WTC11 (cell line): Measurements from ENCODE around the gene HOXD1. TPM values are rescaled to one million over a fixed set of nuclear protein-coding genes. Genes with fewer than 3 reads are reported as not detected.
A peak's percentile ranks its signal among the peaks of the same experiment; 100 is the strongest.

Source experiments
- ATAC-seq: fragments of 200-7000 bp; cut with Tn5 transposase; 2 replicates; pipeline ENCODE4 v1.10.0; 2021; ENCODE audit warnings: mild to moderate bottlenecking, moderate library complexity
- CTCF ChIA-PET: fragments of 300-600 bp; sonication (Branson Sonifier 250); formaldehyde crosslinking; loops from one replicate; lab custom pipeline; 2021; ENCODE audit warnings: antibody characterized with exemption; lab: Charles Lee
- POLR2A ChIA-PET: fragments of 350-600 bp; sonication (Branson Sonifier 250); formaldehyde crosslinking; loops from one replicate; lab custom pipeline; 2021; ENCODE audit warnings: antibody characterized with exemption; lab: Charles Lee
- DNase-seq: peaks from one replicate; pipeline ENCODE4 v3.0.0; 2021; ENCODE audit warnings: low spot score
- H3K27ac Mint-ChIP-seq: 2 replicates; pipeline ENCODE4 v1.8.0; 2021; ENCODE audit warnings: mixed read lengths
- H3K27me3 Mint-ChIP-seq: 2 replicates; pipeline ENCODE4 v1.8.0; 2021; ENCODE audit warnings: low read depth, mild to moderate bottlenecking, moderate library complexity, mixed read lengths
- H3K36me3 Mint-ChIP-seq: 2 replicates; pipeline ENCODE4 v1.8.0; 2021; ENCODE audit warnings: mixed read lengths
- H3K4me1 Mint-ChIP-seq: 2 replicates; pipeline ENCODE4 v1.8.0; 2022; ENCODE audit warnings: mixed read lengths
- H3K4me3 Mint-ChIP-seq: 2 replicates; pipeline ENCODE4 v1.8.0; 2021; ENCODE audit warnings: mild to moderate bottlenecking, moderate library complexity, mixed read lengths
- H3K9me3 Mint-ChIP-seq: 2 replicates; pipeline ENCODE4 v1.8.0; 2021; ENCODE audit warnings: mixed read lengths
- ARID4B ChIP-seq: sonication (generic); formaldehyde crosslinking; IDR thresholded peaks from 2 replicates; pipeline ENCODE4 v1.8.0; 2023; ENCODE audit warnings: missing genetic modification reagents, mild to moderate bottlenecking, borderline replicate concordance
- E2F1 ChIP-seq: sonication (generic); formaldehyde crosslinking; IDR thresholded peaks from 2 replicates; pipeline ENCODE4 v1.8.0; 2022; ENCODE audit warnings: mild to moderate bottlenecking, missing genetic modification reagents
- ELF4 ChIP-seq: sonication (generic); formaldehyde crosslinking; IDR thresholded peaks from 2 replicates; pipeline ENCODE4 v1.8.1; 2022; ENCODE audit warnings: low read depth, mild to moderate bottlenecking, moderate library complexity, missing genetic modification reagents
- ESRRA ChIP-seq: sonication (generic); formaldehyde crosslinking; IDR thresholded peaks from 2 replicates; pipeline ENCODE4 v1.8.1; 2022; ENCODE audit warnings: mild to moderate bottlenecking, missing genetic modification reagents, borderline replicate concordance
- ETV6 ChIP-seq: sonication (generic); formaldehyde crosslinking; IDR thresholded peaks from 2 replicates; pipeline ENCODE4 v1.8.1; 2022; ENCODE audit warnings: mild to moderate bottlenecking, missing genetic modification reagents
- IRF2 ChIP-seq: sonication (generic); formaldehyde crosslinking; IDR thresholded peaks from 2 replicates; pipeline ENCODE4 v1.8.0; 2022; ENCODE audit warnings: low read depth, missing genetic modification reagents, borderline replicate concordance
- MYBL2 ChIP-seq: sonication (generic); formaldehyde crosslinking; IDR thresholded peaks from 2 replicates; pipeline ENCODE4 v1.8.1; 2023; ENCODE audit warnings: mild to moderate bottlenecking, moderate library complexity, missing genetic modification reagents
- NFYB ChIP-seq: sonication (generic); formaldehyde crosslinking; conservative IDR thresholded peaks from 2 replicates; pipeline ENCODE4 v1.8.0; 2022; ENCODE audit warnings: low read depth, missing genetic modification reagents
- PRDM15 ChIP-seq: sonication (generic); formaldehyde crosslinking; IDR thresholded peaks from 2 replicates; pipeline ENCODE4 v1.8.0; 2022; ENCODE audit warnings: missing genetic modification reagents
- RORB ChIP-seq: fragments of 250-450 bp; sonication (Bioruptor Pico); IDR thresholded peaks from 2 replicates; pipeline ENCODE4 v1.9.0; 2021; ENCODE audit warnings: mild to moderate bottlenecking
- USF2 ChIP-seq: sonication (generic); formaldehyde crosslinking; IDR thresholded peaks from 2 replicates; pipeline ENCODE4 v1.8.1; 2023; ENCODE audit warnings: mild to moderate bottlenecking, missing genetic modification reagents, moderate library complexity
- ZNF263 ChIP-seq: sonication (generic); formaldehyde crosslinking; IDR thresholded peaks from 2 replicates; pipeline ENCODE4 v1.8.1; 2022; ENCODE audit warnings: low read depth, mild to moderate bottlenecking, moderate library complexity, missing genetic modification reagents
- ZSCAN18 ChIP-seq: fragments of 250-450 bp; sonication (Bioruptor Pico); IDR thresholded peaks from 2 replicates; pipeline ENCODE4 v2.1.2; 2022; ENCODE audit warnings: mild to moderate bottlenecking, moderate library complexity
- microRNA-seq: library from miRNA; unstranded; fragments of <30 nt; microRNA quantifications from one replicate; pipeline ENCODE4 v1.2.0, GENCODE V29; 2022; ENCODE audit warnings: borderline number of aligned reads
- total RNA-seq: library from RNA; stranded (reverse); gene quantifications from 3 replicates; pipeline ENCODE4 v1.2.3, GENCODE V29; 2021

Gene HOXD1
- total RNA-seq, 1 experiment from 2014 or later: 0.22 TPM

GRCh38 chr2:176239031-176239430 is 50.6 kb downstream of the HOXD1 start (continued):
- TF ChIP-seq PRDM15 (no peak), ZSCAN18 (CRISPR knock-in tag) (no peak)

GRCh38 chr2:176240301-176240700 is 51.8 kb downstream of the HOXD1 start:
- Mint-ChIP-seq H3K9me3 (no peaks in the 10 kb centered on the region), H3K27me3 (no peaks in the 10 kb centered on the region; the same call in none of the 2 replicates), H3K36me3 (no peaks in the 10 kb centered on the region), H3K4me3 (no peak overlapping the region), H3K4me1 (no peaks in the 10 kb centered on the region), H3K27ac (no peak overlapping the region)
- POLR2A ChIA-PET: no interaction called here
- ATAC-seq (no peak), DNase-seq (no peak)
- no peak for TF ChIP-seq NFYB (CRISPR knock-in tag)
- TF ChIP-seq IRF2 (CRISPR knock-in tag): no peak
- no peak for TF ChIP-seq USF2 (CRISPR knock-in tag)
- no peak for TF ChIP-seq ETV6
- TF ChIP-seq RORB: no peak
- no peak for TF ChIP-seq MYBL2 (CRISPR knock-in tag)
- TF ChIP-seq E2F1 (CRISPR knock-in tag): no peak
- TF ChIP-seq ZNF263 (CRISPR knock-in tag): no peak
- TF ChIP-seq ARID4B (CRISPR knock-in tag): no peak
- no peak for TF ChIP-seq ELF4
- no peak for TF ChIP-seq ESRRA (CRISPR knock-in tag)
- CTCF ChIA-PET: interaction anchor here (1.8 kb wide), 1 partner anchor 215 kb away, joined by 7 read pairs; no protein-coding TSS in a partner anchor

Small RNAs within 50 kb of the gene (microRNA-seq; reads per million reads assigned to microRNA genes)
- 12.6 reads per million, percentile 31 among the genes with 10 or more reads in this experiment for gene MIR10B

Other genes with a start within 250 kb of the HOXD1 start
- gene LNPK, start 186.4 kb upstream of the HOXD1 start, total RNA-seq: 10.3 to 13.8 TPM (median 13.7 TPM) in 3 replicates
- 0.05 TPM in 1 of 3 replicates, not detected in the others for gene EVX2, start 104.7 kb upstream of the HOXD1 start, total RNA-seq
- gene HOXD13, start 95.9 kb upstream of the HOXD1 start, total RNA-seq: not detected in 3 replicates
- 0.17 TPM in 1 of 3 replicates, not detected in the others for gene HOXD12, start 88.9 kb upstream of the HOXD1 start, total RNA-seq
- gene HOXD11, start 81.4 kb upstream of the HOXD1 start, total RNA-seq: not detected in 3 replicates
- not detected in 3 replicates for gene HOXD10, start 71.9 kb upstream of the HOXD1 start, total RNA-seq
- not detected in 3 replicates for gene HOXD9, start 65.9 kb upstream of the HOXD1 start, total RNA-seq
- gene HOXD8, start 59.0 kb upstream of the HOXD1 start, total RNA-seq: not detected in 3 replicates
- gene HOXD4, start 37.1 kb upstream of the HOXD1 start, total RNA-seq: not detected in 3 replicates
- not detected in 3 replicates for gene HOXD3, start 31.4 kb upstream of the HOXD1 start, total RNA-seq
- gene MTX2, start 80.8 kb downstream of the HOXD1 start, total RNA-seq: 33.6 to 40.5 TPM (median 37.5 TPM) in 3 replicates